ENCODE results near the gene ESPL1.

ESPL1 gene

GRCh38 chr12:53221203-53222080 is 46.7 kb upstream of the ESPL1 start:
- TF ChIP-seq CTCF (IDR thresholded peaks at IDR 0.05; ENCODE audit: insufficient read depth, low read length, poor library complexity, severe bottlenecking), result peak; percentile 41
- Histone ChIP-seq H3K27me3 (replicated peaks; ENCODE audit: control insufficient read depth, insufficient read depth, low read length) (no peaks in the 10 kb centered on the region), H3K4me3 (replicated peaks; ENCODE audit: low read depth, low read length) (peak overlapping the region; percentile 77), H3K36me3 (ENCODE audit: control insufficient read depth, insufficient read depth, low read length) (no peaks in the 10 kb centered on the region)
- peak; percentile 69 for DNase-seq (ENCODE audit: extremely low read depth, insufficient read length)

- no peak for DNase-seq (ENCODE audit: extremely low read depth, insufficient read length)
- peak overlapping the region; percentile 77 for H3K4me3 ChIP-seq (replicated peaks; ENCODE audit: low read depth, low read length)
- H3K36me3 ChIP-seq (ENCODE audit: control insufficient read depth, insufficient read depth, low read length), result no peaks in the 10 kb centered on the region
Observed at GRCh38 chr12:53222170-53222721, 45.9 kb upstream of the ESPL1 start.

GRCh38 chr12:53222806-53223261 is 45.3 kb upstream of the ESPL1 start:
- no peak for TF ChIP-seq CTCF (IDR thresholded peaks at IDR 0.05; ENCODE audit: insufficient read depth, low read length, poor library complexity, severe bottlenecking)
- DNase-seq (ENCODE audit: extremely low read depth, insufficient read length), result no peak
- H3K4me3 ChIP-seq (replicated peaks; ENCODE audit: low read depth, low read length), result no peak overlapping the region

More at GRCh38 chr12:53222170-53222721, 45.9 kb upstream of the ESPL1 start:
- H3K27me3 ChIP-seq (replicated peaks; ENCODE audit: control insufficient read depth, insufficient read depth, low read length), result no peaks in the 10 kb centered on the region
- TF ChIP-seq CTCF (IDR thresholded peaks at IDR 0.05; ENCODE audit: insufficient read depth, low read length, poor library complexity, severe bottlenecking), result no peak

GRCh38 chr12:53223389-53224060 is 44.6 kb upstream of the ESPL1 start:
- H3K36me3 ChIP-seq (ENCODE audit: control insufficient read depth, insufficient read depth, low read length), result no peaks in the 10 kb centered on the region
- no peak for DNase-seq (ENCODE audit: extremely low read depth, insufficient read length)
- H3K27me3 ChIP-seq (replicated peaks; ENCODE audit: control insufficient read depth, insufficient read depth, low read length), result no peaks in the 10 kb centered on the region
- TF ChIP-seq CTCF (IDR thresholded peaks at IDR 0.05; ENCODE audit: insufficient read depth, low read length, poor library complexity, severe bottlenecking), result no peak
- no peak overlapping the region for H3K4me3 ChIP-seq (replicated peaks; ENCODE audit: low read depth, low read length)

More at GRCh38 chr12:53222806-53223261, 45.3 kb upstream of the ESPL1 start:
- no peaks in the 10 kb centered on the region for H3K36me3 ChIP-seq (ENCODE audit: control insufficient read depth, insufficient read depth, low read length)
- H3K27me3 ChIP-seq (replicated peaks; ENCODE audit: control insufficient read depth, insufficient read depth, low read length), result no peaks in the 10 kb centered on the region

- H3K4me3 ChIP-seq (replicated peaks; ENCODE audit: low read depth, low read length), result no peak overlapping the region
- no peaks in the 10 kb centered on the region for H3K36me3 ChIP-seq (ENCODE audit: control insufficient read depth, insufficient read depth, low read length)
- no peaks in the 10 kb centered on the region for H3K27me3 ChIP-seq (replicated peaks; ENCODE audit: control insufficient read depth, insufficient read depth, low read length)
- DNase-seq (ENCODE audit: extremely low read depth, insufficient read length), result no peak
- peak; percentile 24 for TF ChIP-seq CTCF (IDR thresholded peaks at IDR 0.05; ENCODE audit: insufficient read depth, low read length, poor library complexity, severe bottlenecking)
Observed at GRCh38 chr12:53224061-53224896, 43.8 kb upstream of the ESPL1 start.
